Stimulated activated naive CD4-positive, alpha-beta T cell (primary cell): Measurements from ENCODE around the gene SLC35F3.
"Not testable (repeated sequence)": the region's sequence is repeated elsewhere in the genome, so short reads cannot be mapped to it uniquely, and the experiment has no call there.

Source experiments
- DNase-seq, 6 experiments: peaks; one replicate each; lab custom pipeline; 2025; lab: John Stamatoyannopoulos, UW

The SLC35F3 gene

GRCh38 chr1:234289538-234290305 is 385.2 kb downstream of the SLC35F3 start:
- no peak for DNase-seq

GRCh38 chr1:234292011-234292410 is 387.5 kb downstream of the SLC35F3 start:
- DNase-seq: no peak

GRCh38 chr1:234292548-234292947 is 388.1 kb downstream of the SLC35F3 start:
- no peak for DNase-seq

GRCh38 chr1:234294109-234294817 is 389.8 kb downstream of the SLC35F3 start:
- DNase-seq: no peak

GRCh38 chr1:234295068-234295467 is 390.6 kb downstream of the SLC35F3 start:
- DNase-seq: no peak

- DNase-seq: no peak
Observed at GRCh38 chr1:234295626-234296025, 391.1 kb downstream of the SLC35F3 start.

- DNase-seq: no peak
Observed at GRCh38 chr1:234296496-234296895, 392.0 kb downstream of the SLC35F3 start.

GRCh38 chr1:234297668-234298067 is 393.2 kb downstream of the SLC35F3 start:
- DNase-seq: no peak

GRCh38 chr1:234300096-234300495 is 395.6 kb downstream of the SLC35F3 start:
- no peak for DNase-seq

GRCh38 chr1:234301663-234302062 is 397.2 kb downstream of the SLC35F3 start:
- DNase-seq: not testable (repeated sequence)

- DNase-seq: no peak
Observed at GRCh38 chr1:234302354-234302962, 398.0 kb downstream of the SLC35F3 start.

GRCh38 chr1:234303231-234303630 is 398.8 kb downstream of the SLC35F3 start:
- DNase-seq: no peak

- DNase-seq: no peak
Observed at GRCh38 chr1:234307726-234308125, 403.2 kb downstream of the SLC35F3 start.

GRCh38 chr1:234309243-234309597 is 404.7 kb downstream of the SLC35F3 start:
- DNase-seq: no peak

- DNase-seq: peak; percentile 22 to 74 (median 48)
Observed at GRCh38 chr1:234309598-234310459, 405.4 kb downstream of the SLC35F3 start.

- DNase-seq: no peak
Observed at GRCh38 chr1:234310460-234310817, 406.0 kb downstream of the SLC35F3 start.

GRCh38 chr1:234311414-234311813 is 406.9 kb downstream of the SLC35F3 start:
- DNase-seq: no peak

- DNase-seq: no peak
Observed at GRCh38 chr1:234313171-234313570, 408.7 kb downstream of the SLC35F3 start.

- peak in 4 of 6 experiments; percentile 6 to 61 (median 56) for DNase-seq
Observed at GRCh38 chr1:234315091-234315541, 410.6 kb downstream of the SLC35F3 start.

- DNase-seq: no peak
Observed at GRCh38 chr1:234315588-234315987, 411.1 kb downstream of the SLC35F3 start.

GRCh38 chr1:234316486-234316885 is 412.0 kb downstream of the SLC35F3 start:
- no peak for DNase-seq

GRCh38 chr1:234316937-234317336 is 412.5 kb downstream of the SLC35F3 start:
- no peak for DNase-seq
